ENCODE measurements around the gene PKIB.

DNA sequence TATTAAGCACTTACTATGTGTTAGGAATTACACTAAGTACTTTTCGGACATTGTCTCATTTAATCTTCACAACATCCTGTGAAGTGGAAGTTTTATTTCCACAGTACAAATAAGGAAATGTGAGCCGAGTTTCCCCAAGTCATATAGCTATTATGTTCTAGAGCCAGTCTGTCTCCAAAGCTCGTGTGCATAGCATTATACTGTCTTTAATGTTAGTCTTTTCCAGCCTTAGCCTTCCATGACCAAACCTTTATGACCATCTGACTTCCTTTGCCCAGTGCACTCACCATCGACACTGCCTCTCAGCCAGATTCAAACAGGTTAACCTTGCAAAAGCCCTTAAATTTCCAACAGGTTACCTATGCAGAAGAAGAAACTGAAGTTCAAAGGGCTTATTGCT lies 55.7 kb downstream of the PKIB start:
- TF ChIP-seq CTCF (IDR thresholded peaks at IDR 0.05; ENCODE audit: insufficient read depth, low read depth, low read length) (no peak), EZH2 (IDR thresholded peaks at IDR 0.05; ENCODE audit: insufficient read depth, low read length) (no peak)

All from astrocyte (in vitro differentiated cells and primary cell).